ENCODE measurements around the gene SSUH2.

DNA sequence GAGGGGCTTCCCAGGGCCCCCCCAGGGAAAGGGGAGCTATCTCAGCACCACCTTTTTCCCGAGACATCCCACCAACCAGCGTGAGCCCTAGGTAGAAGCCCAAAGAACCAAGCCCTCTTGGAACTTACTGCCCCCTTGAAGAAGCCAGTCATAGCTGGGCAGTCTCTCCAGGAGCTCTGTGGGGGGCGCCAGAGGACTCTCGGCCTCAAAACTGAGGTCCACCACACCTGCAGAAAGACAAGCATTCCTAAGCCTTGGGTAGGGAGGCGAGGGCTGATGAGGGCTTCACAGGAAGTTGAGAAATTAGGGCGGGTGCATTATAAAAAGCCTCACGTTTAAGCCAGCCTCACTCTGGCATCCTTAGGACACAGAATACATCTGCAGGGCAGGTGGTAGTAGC lies 9.0 kb downstream of the SSUH2 start:
- TF ChIP-seq, protein P1, sequence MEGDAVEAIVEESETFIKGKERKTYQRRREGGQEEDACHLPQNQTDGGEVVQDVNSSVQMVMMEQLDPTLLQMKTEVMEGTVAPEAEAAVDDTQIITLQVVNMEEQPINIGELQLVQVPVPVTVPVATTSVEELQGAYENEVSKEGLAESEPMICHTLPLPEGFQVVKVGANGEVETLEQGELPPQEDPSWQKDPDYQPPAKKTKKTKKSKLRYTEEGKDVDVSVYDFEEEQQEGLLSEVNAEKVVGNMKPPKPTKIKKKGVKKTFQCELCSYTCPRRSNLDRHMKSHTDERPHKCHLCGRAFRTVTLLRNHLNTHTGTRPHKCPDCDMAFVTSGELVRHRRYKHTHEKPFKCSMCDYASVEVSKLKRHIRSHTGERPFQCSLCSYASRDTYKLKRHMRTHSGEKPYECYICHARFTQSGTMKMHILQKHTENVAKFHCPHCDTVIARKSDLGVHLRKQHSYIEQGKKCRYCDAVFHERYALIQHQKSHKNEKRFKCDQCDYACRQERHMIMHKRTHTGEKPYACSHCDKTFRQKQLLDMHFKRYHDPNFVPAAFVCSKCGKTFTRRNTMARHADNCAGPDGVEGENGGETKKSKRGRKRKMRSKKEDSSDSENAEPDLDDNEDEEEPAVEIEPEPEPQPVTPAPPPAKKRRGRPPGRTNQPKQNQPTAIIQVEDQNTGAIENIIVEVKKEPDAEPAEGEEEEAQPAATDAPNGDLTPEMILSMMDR (IDR thresholded peaks at IDR 0.05) = no peak
- no peak for TF ChIP-seq EP300 (IDR thresholded peaks at IDR 0.05)

Data from suprapubic skin (tissue), 3 donors.